Neural cell (in vitro differentiated cells): ENCODE data around the gene SLC37A3. TPM values are rescaled to one million over a fixed set of nuclear protein-coding genes. Genes with fewer than 3 reads are reported as not detected.

ENCODE experiments used
- H2AFZ ChIP-seq: fragments of 200-600, 300-800 bp; sonication (generic), shearing (Covaris generic); 2 replicates; pipeline ENCODE4 v1.6.0; 2014; ENCODE audit warnings: low read depth, mild to moderate bottlenecking, antibody characterized with exemption, low read length, moderate library complexity
- H3F3A ChIP-seq: fragments of 200-600 bp; shearing (Covaris generic); 2 replicates; pipeline ENCODE4 v1.6.1; 2016; ENCODE audit warnings: mild to moderate bottlenecking, moderate library complexity, mixed read lengths, antibody characterized with exemption, low read length; ENCODE audit not compliant: insufficient read depth, poor library complexity, severe bottlenecking
- H3K27ac ChIP-seq: fragments of 200-600, 300-800 bp; sonication (generic), shearing (Covaris generic); 2 replicates; pipeline ENCODE4 v1.5.1; 2014; ENCODE audit warnings: mild to moderate bottlenecking, low read length, moderate library complexity
- H3K27me3 ChIP-seq: fragments of 300-800, 200-600 bp; sonication (generic), shearing (Covaris generic); 2 replicates; pipeline ENCODE4 v1.6.0; 2014; ENCODE audit warnings: mild to moderate bottlenecking, low read depth, low read length, moderate library complexity; ENCODE audit not compliant: insufficient read depth
- H3K36me3 ChIP-seq: fragments of 300-800, 200-600 bp; sonication (generic), shearing (Covaris generic); 2 replicates; pipeline ENCODE4 v1.5.1; 2014; ENCODE audit warnings: mild to moderate bottlenecking, antibody characterized with exemption, low read length, moderate library complexity; ENCODE audit not compliant: insufficient read depth
- H3K4me2 ChIP-seq: fragments of 300-800, 200-600 bp; sonication (generic), shearing (Covaris generic); 2 replicates; pipeline ENCODE4 v1.6.0; 2014; ENCODE audit warnings: mild to moderate bottlenecking, low read length
- H3K4me3 ChIP-seq: fragments of 300-800, 200-600 bp; sonication (generic), shearing (Covaris generic); 2 replicates; pipeline ENCODE4 v1.5.1; 2014; ENCODE audit warnings: mild to moderate bottlenecking, low read length, moderate library complexity
- H3K79me2 ChIP-seq: fragments of 200-600 bp; shearing (Covaris generic); replicated peaks from 2 replicates; pipeline ENCODE4 v1.6.0; 2014; ENCODE audit warnings: mild to moderate bottlenecking, low read length, moderate library complexity; ENCODE audit not compliant: insufficient read depth
- H3K9ac ChIP-seq: fragments of 300-800, 200-600 bp; sonication (generic), shearing (Covaris generic); 2 replicates; pipeline ENCODE4 v1.6.1; 2016; ENCODE audit warnings: mild to moderate bottlenecking, low read length, mixed read lengths
- H3K9me2 ChIP-seq: fragments of 200-600 bp; shearing (Covaris generic); 2 replicates; pipeline ENCODE4 v1.6.1; 2016; ENCODE audit warnings: mild to moderate bottlenecking, low read length, mixed read lengths; ENCODE audit not compliant: insufficient read depth
- H3K9me3 ChIP-seq: fragments of 200-600, 300-800 bp; sonication (generic), shearing (Covaris generic); 2 replicates; pipeline ENCODE4 v1.6.1; 2016; ENCODE audit warnings: mild to moderate bottlenecking, mixed run types, low read length, moderate library complexity, mixed read lengths
- H4K20me1 ChIP-seq: fragments of 200-600 bp; shearing (Covaris generic); 2 replicates; pipeline ENCODE4 v1.6.1; 2016; ENCODE audit warnings: mild to moderate bottlenecking, mixed run types; ENCODE audit not compliant: insufficient read depth
- EP300 ChIP-seq: fragments of 450-650 bp; conservative IDR thresholded peaks from 2 replicates; pipeline ENCODE4 v1.6.1; 2014; ENCODE audit warnings: antibody characterized with exemption, mild to moderate bottlenecking, moderate library complexity; ENCODE audit not compliant: poor library complexity, severe bottlenecking
- EZH2 ChIP-seq: fragments of 200-600, 300-800 bp; shearing (Covaris generic), sonication (generic); IDR thresholded peaks from 2 replicates; pipeline ENCODE4 v1.6.1; 2014; ENCODE audit warnings: antibody characterized with exemption, low read length, borderline replicate concordance, mild to moderate bottlenecking; ENCODE audit not compliant: insufficient read depth, poor library complexity, severe bottlenecking
- MXI1 ChIP-seq: fragments of 450-650 bp; conservative IDR thresholded peaks from 2 replicates; pipeline ENCODE4 v1.6.1; 2014; ENCODE audit warnings: antibody characterized with exemption, mild to moderate bottlenecking; ENCODE audit not compliant: poor library complexity, severe bottlenecking
- POLR2AphosphoS5 ChIP-seq: IDR thresholded peaks from 2 replicates; pipeline ENCODE4 v1.6.1; 2012
- RAD21 ChIP-seq: fragments of 450-650 bp; conservative IDR thresholded peaks from 2 replicates; pipeline ENCODE4 v1.6.1; 2014; ENCODE audit warnings: antibody characterized with exemption, mild to moderate bottlenecking, moderate library complexity
- SMC3 ChIP-seq: fragments of 450-650 bp; conservative IDR thresholded peaks from 2 replicates; pipeline ENCODE4 v1.6.1; 2014; ENCODE audit warnings: antibody characterized with exemption, mild to moderate bottlenecking, moderate library complexity; ENCODE audit not compliant: poor library complexity
- TAF1 ChIP-seq: IDR thresholded peaks from 2 replicates; pipeline ENCODE4 v1.6.1; 2012; ENCODE audit warnings: low read depth
- polyA plus RNA-seq: library from polyadenylated mRNA; depleted of rRNA; stranded (reverse); fragments of >200 nt; gene quantifications from 2 replicates; pipeline ENCODE4 v1.2.3, GENCODE V29; 2014
- TF ChIP-seq, protein P1 (sequence below): IDR thresholded peaks from 2 replicates; pipeline ENCODE4 v1.6.1; 2012; ENCODE audit warnings: borderline replicate concordance
- TF ChIP-seq, protein P2 (sequence below): fragments of 450-650 bp; IDR thresholded peaks from 2 replicates; pipeline ENCODE4 v1.5.1; 2014; ENCODE audit warnings: antibody characterized with exemption, mild to moderate bottlenecking, moderate library complexity; ENCODE audit not compliant: poor library complexity, severe bottlenecking

Gene SLC37A3
- polyA plus RNA-seq, 1 donor from 2014 or later = 176 TPM

GRCh38 chr7:140439359-140439758 is 41.0 kb upstream of the SLC37A3 start:
- H3K4me3 ChIP-seq = no peak overlapping the region
- no peaks in the 10 kb centered on the region for H3K9me2 ChIP-seq
- H3K79me2 ChIP-seq = no peaks in the 10 kb centered on the region
- H3K27me3 ChIP-seq = no peaks in the 10 kb centered on the region
- TF ChIP-seq EZH2 (no peak), POLR2AphosphoS5 (no peak), EP300 (no peak), SMC3 (no peak), TAF1 (no peak)
- TF ChIP-seq, protein P1, sequence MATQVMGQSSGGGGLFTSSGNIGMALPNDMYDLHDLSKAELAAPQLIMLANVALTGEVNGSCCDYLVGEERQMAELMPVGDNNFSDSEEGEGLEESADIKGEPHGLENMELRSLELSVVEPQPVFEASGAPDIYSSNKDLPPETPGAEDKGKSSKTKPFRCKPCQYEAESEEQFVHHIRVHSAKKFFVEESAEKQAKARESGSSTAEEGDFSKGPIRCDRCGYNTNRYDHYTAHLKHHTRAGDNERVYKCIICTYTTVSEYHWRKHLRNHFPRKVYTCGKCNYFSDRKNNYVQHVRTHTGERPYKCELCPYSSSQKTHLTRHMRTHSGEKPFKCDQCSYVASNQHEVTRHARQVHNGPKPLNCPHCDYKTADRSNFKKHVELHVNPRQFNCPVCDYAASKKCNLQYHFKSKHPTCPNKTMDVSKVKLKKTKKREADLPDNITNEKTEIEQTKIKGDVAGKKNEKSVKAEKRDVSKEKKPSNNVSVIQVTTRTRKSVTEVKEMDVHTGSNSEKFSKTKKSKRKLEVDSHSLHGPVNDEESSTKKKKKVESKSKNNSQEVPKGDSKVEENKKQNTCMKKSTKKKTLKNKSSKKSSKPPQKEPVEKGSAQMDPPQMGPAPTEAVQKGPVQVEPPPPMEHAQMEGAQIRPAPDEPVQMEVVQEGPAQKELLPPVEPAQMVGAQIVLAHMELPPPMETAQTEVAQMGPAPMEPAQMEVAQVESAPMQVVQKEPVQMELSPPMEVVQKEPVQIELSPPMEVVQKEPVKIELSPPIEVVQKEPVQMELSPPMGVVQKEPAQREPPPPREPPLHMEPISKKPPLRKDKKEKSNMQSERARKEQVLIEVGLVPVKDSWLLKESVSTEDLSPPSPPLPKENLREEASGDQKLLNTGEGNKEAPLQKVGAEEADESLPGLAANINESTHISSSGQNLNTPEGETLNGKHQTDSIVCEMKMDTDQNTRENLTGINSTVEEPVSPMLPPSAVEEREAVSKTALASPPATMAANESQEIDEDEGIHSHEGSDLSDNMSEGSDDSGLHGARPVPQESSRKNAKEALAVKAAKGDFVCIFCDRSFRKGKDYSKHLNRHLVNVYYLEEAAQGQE = no peak
- TF ChIP-seq, protein P2, sequence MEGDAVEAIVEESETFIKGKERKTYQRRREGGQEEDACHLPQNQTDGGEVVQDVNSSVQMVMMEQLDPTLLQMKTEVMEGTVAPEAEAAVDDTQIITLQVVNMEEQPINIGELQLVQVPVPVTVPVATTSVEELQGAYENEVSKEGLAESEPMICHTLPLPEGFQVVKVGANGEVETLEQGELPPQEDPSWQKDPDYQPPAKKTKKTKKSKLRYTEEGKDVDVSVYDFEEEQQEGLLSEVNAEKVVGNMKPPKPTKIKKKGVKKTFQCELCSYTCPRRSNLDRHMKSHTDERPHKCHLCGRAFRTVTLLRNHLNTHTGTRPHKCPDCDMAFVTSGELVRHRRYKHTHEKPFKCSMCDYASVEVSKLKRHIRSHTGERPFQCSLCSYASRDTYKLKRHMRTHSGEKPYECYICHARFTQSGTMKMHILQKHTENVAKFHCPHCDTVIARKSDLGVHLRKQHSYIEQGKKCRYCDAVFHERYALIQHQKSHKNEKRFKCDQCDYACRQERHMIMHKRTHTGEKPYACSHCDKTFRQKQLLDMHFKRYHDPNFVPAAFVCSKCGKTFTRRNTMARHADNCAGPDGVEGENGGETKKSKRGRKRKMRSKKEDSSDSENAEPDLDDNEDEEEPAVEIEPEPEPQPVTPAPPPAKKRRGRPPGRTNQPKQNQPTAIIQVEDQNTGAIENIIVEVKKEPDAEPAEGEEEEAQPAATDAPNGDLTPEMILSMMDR = no peak
- H3K9me3 ChIP-seq = no peaks in the 10 kb centered on the region
- no peak overlapping the region for H3K4me2 ChIP-seq
- no peak overlapping the region for H3K27ac ChIP-seq
- H3F3A ChIP-seq = no peaks in the 10 kb centered on the region
- H3K36me3 ChIP-seq = no peaks in the 10 kb centered on the region
- H4K20me1 ChIP-seq = no peaks in the 10 kb centered on the region
- H2AFZ ChIP-seq = no peak overlapping the region
- H3K9ac ChIP-seq = no peak overlapping the region

DNA sequence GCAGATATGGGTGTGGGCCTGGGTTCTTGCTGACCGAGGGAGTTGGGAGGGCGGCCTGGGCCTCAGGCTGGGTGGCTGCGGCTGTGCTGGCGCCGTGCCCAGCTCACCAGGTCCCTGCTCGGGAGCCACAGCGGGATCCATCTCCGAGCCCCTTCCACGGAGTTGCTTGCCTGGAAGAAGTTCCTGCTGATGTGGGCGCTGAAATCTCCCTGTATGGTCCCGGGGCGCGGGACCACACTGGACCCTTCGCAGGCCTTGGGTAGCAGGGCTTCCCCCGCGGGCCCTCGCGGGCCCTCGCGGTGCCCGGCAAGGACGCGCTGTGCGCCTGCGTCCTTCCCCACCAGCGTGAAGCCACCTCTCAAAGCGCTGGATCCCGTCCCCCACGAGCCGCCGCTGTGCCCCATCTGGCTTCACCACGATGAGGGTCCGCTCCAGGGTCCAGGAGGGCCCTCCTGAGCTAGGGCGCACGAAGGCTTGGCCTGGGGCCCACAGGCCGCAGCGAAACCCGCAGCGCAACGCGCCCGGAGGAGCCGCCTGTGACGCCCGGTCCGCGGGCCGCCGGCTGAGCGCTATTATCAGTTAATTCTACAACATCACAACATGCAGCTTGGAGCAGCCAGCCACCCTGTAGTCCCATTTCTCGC is 37.0 kb upstream of the SLC37A3 start:
- no peaks in the 10 kb centered on the region for H4K20me1 ChIP-seq
- H3K9me2 ChIP-seq = no peaks in the 10 kb centered on the region
- H3K27me3 ChIP-seq = no peaks in the 10 kb centered on the region
- no peaks in the 10 kb centered on the region for H3K79me2 ChIP-seq
- no peak overlapping the region for H3K4me3 ChIP-seq
- no peak overlapping the region for H3K4me2 ChIP-seq
- H3K9me3 ChIP-seq = no peaks in the 10 kb centered on the region
- no peaks in the 10 kb centered on the region for H3K36me3 ChIP-seq
- H3K9ac ChIP-seq = no peak overlapping the region
- TF ChIP-seq, protein P2 = no peak
- TF ChIP-seq EP300 = no peak
- no peak for TF ChIP-seq SMC3
- TF ChIP-seq POLR2AphosphoS5 = no peak
- TF ChIP-seq EZH2 = no peak
- no peak for TF ChIP-seq TAF1
- TF ChIP-seq RAD21 = no peak
- TF ChIP-seq, protein P1 = no peak
- no peak for TF ChIP-seq MXI1
- H3F3A ChIP-seq = no peaks in the 10 kb centered on the region
- no peak overlapping the region for H3K27ac ChIP-seq
- H2AFZ ChIP-seq = no peak overlapping the region
